K562 (cell line): ENCODE measurements around the gene KLHDC2. TPM values are rescaled to one million over a fixed set of nuclear protein-coding genes. Genes with fewer than 3 reads are reported as not detected.

Experiments
- EGR1 ChIP-seq: fragments of 450-650 bp; conservative IDR thresholded peaks from 2 replicates; pipeline ENCODE4 v1.6.1; 2017; ENCODE audit warnings: mild to moderate bottlenecking
- FOXP4 ChIP-seq: sonication (generic); formaldehyde crosslinking; IDR thresholded peaks from 2 replicates; pipeline ENCODE4 v1.8.0; 2022; ENCODE audit warnings: mild to moderate bottlenecking, missing genetic modification reagents, borderline replicate concordance
- GATAD2B ChIP-seq: fragments of 450-650 bp; IDR thresholded peaks from 2 replicates; pipeline ENCODE4 v1.6.1; 2017; ENCODE audit warnings: mild to moderate bottlenecking, borderline replicate concordance
- HCFC1 ChIP-seq: IDR thresholded peaks from 2 replicates; pipeline ENCODE4 v1.6.1; 2012; ENCODE audit warnings: low read depth, low read length, improper control_type of control experiment
- HDAC2 ChIP-seq: fragments of 450-650 bp; IDR thresholded peaks from 2 replicates; pipeline ENCODE4 v1.6.1; 2016; ENCODE audit warnings: mild to moderate bottlenecking
- HNRNPL ChIP-seq: fragments of 200-400 bp; formaldehyde crosslinking; IDR thresholded peaks from 2 replicates; pipeline ENCODE4 v1.6.1; 2017; ENCODE audit warnings: low read depth, mild to moderate bottlenecking, low read length
- JUND ChIP-seq, 2 experiments: IDR thresholded peaks; 2 replicates in 1 of 2; 3 replicates in 1 of 2; pipeline ENCODE4 v1.6.1; 2011; ENCODE audit warnings: borderline replicate concordance in 2 of 2, low read depth in 2 of 2, low read length in 2 of 2, improper control_type of control experiment in 1 of 2, missing biosample characterization in 1 of 2, missing genetic modification characterization in 1 of 2, missing genetic modification reagents in 1 of 2
- MEIS2 ChIP-seq: fragments of 450-650 bp; IDR thresholded peaks from 2 replicates; pipeline ENCODE4 v1.6.1; 2014; ENCODE audit warnings: mild to moderate bottlenecking; ENCODE audit not compliant: partially characterized antibody
- NR2F6 ChIP-seq: fragments of 450-650 bp; formaldehyde crosslinking; IDR thresholded peaks from 2 replicates; pipeline ENCODE4 v1.4.0; 2020; ENCODE audit warnings: mild to moderate bottlenecking
- PCBP2 ChIP-seq: fragments of 200-400 bp; formaldehyde crosslinking; IDR thresholded peaks from 2 replicates; pipeline ENCODE4 v1.6.1; 2018; ENCODE audit warnings: low read length, low read depth, mild to moderate bottlenecking, moderate library complexity; ENCODE audit not compliant: poor library complexity, severe bottlenecking
- PRPF4 ChIP-seq: fragments of 200-400 bp; formaldehyde crosslinking; IDR thresholded peaks from one replicate; pipeline ENCODE4 v1.6.1; 2017; ENCODE audit warnings: low read length, low read depth, mild to moderate bottlenecking; ENCODE audit not compliant: insufficient read depth, poor library complexity, severe bottlenecking
- PTBP1 ChIP-seq: fragments of 200-400 bp; formaldehyde crosslinking; IDR thresholded peaks from 2 replicates; pipeline ENCODE4 v1.6.1; 2017; ENCODE audit warnings: low read depth, low read length
- RBM17 ChIP-seq: fragments of 200-400 bp; formaldehyde crosslinking; IDR thresholded peaks from 2 replicates; pipeline ENCODE4 v1.6.1; 2017; ENCODE audit warnings: low read depth, mild to moderate bottlenecking, low read length, borderline replicate concordance
- SMARCC2 ChIP-seq: fragments of 450-650 bp; IDR thresholded peaks from 2 replicates; pipeline ENCODE4 v1.6.1; 2017; ENCODE audit warnings: antibody characterized with exemption, moderate library complexity, mild to moderate bottlenecking, low read depth
- SMARCE1 ChIP-seq: fragments of 450-650 bp; IDR thresholded peaks from 2 replicates; pipeline ENCODE4 v1.7.1; 2016; ENCODE audit warnings: mild to moderate bottlenecking
- ZBTB33 ChIP-seq: sonication (generic); formaldehyde crosslinking; IDR thresholded peaks from 2 replicates; pipeline ENCODE4 v1.8.1; 2023; ENCODE audit warnings: mild to moderate bottlenecking, missing genetic modification reagents
- ZNF134 ChIP-seq: fragments of 250-450 bp; sonication (Bioruptor Pico); conservative IDR thresholded peaks from 2 replicates; pipeline ENCODE4 v1.4.0; 2020
- ZNF184 ChIP-seq: sonication (generic); formaldehyde crosslinking; IDR thresholded peaks from 2 replicates; pipeline ENCODE4 v1.5.0; 2020; ENCODE audit warnings: missing genetic modification reagents
- ZNF212 ChIP-seq: fragments of 450-650 bp; formaldehyde crosslinking; IDR thresholded peaks from 2 replicates; pipeline ENCODE4 v1.4.0; 2020; ENCODE audit warnings: mild to moderate bottlenecking
- ZNF274 ChIP-seq: IDR thresholded peaks from 2 replicates; pipeline ENCODE4 v1.6.1; 2011; ENCODE audit warnings: low read depth, mild to moderate bottlenecking, low read length, moderate library complexity, borderline replicate concordance
- ZNF41 ChIP-seq: fragments of 250-450 bp; sonication (Bioruptor Pico); conservative IDR thresholded peaks from 2 replicates; pipeline ENCODE4 v1.4.0; 2020; ENCODE audit warnings: mild to moderate bottlenecking
- ZNF551 ChIP-seq: fragments of 250-450 bp; sonication (Bioruptor Pico); IDR thresholded peaks from 2 replicates; pipeline ENCODE4 v1.5.0; 2021; ENCODE audit warnings: mild to moderate bottlenecking, moderate library complexity
- ZNF639 ChIP-seq, 2 experiments: fragments of 200-800 bp in 1 of 2; sonication (Bioruptor generic) in 1 of 2; sonication (generic) in 1 of 2; formaldehyde crosslinking in 1 of 2; IDR thresholded peaks in 1 of 2; conservative IDR thresholded peaks in 1 of 2; 2 replicates each; pipeline versions ENCODE4 v1.5.0 to v1.6.1; 2016 to 2020; ENCODE audit warnings: missing compliant biosample characterization in 1 of 2, missing genetic modification characterization in 1 of 2, missing genetic modification reagents in 1 of 2
- polyA plus RNA-seq, 8 experiments: library from polyadenylated mRNA; depleted of rRNA in 4 of 8; stranded (reverse) in 5 of 8; unstranded in 3 of 8; fragments of >200 nt; fragmentation: Nextera tagmentation in 2 of 8; fragmentation: Illumina TruSeq in 1 of 8; extraction: Ambion mirVana in 2 of 8; extraction: Trizol in 1 of 8; gene quantifications; 2 replicates each; pipeline versions ENCODE4 v1.2.1 to v1.2.3, GENCODE V29; 2011 to 2014; ENCODE audit warnings: inconsistent platforms in 1 of 8, missing spikeins in 1 of 8
- total RNA-seq, 7 experiments: library from RNA; depleted of rRNA in 6 of 7; stranded (reverse); fragments of >200 nt in 6 of 7; fragmentation: Illumina TruSeq in 2 of 7; extraction: Trizol in 2 of 7; gene quantifications; 2 replicates each; pipeline versions ENCODE4 v1.2.1 to v1.2.3, GENCODE V29; 2011 to 2021; ENCODE audit warnings: low replicate concordance in 1 of 7

KLHDC2 gene
- total and polyA plus RNA-seq, 9 of the 15 experiments (the other 6 are each of a cell fraction or from before 2014, with no cell fraction given) = 6.3 to 41.7 (median 20.0) TPM

- TF ChIP-seq ZBTB33 (CRISPR knock-in tag) = no peak
- no peak; the same call in 1 of the 2 replicates for TF ChIP-seq EGR1
- TF ChIP-seq PTBP1 = no peak
- TF ChIP-seq JUND (IDR thresholded peaks at IDR 0.05; ENCODE audit: borderline replicate concordance, low read depth, low read length) = 0 out of 2 replicates have a peak, but pooled peaks have one; percentile 9
- no peak for TF ChIP-seq JUND (tag; IDR thresholded peaks at IDR 0.05; ENCODE audit: borderline replicate concordance, low read depth, low read length)
- TF ChIP-seq ZNF41 = no peak
- TF ChIP-seq ZNF212 (CRISPR knock-in tag) = no peak
- no peak for TF ChIP-seq SMARCE1
- no peak for TF ChIP-seq NR2F6 (CRISPR knock-in tag)
- TF ChIP-seq ZNF134 (CRISPR knock-in tag) = no peak
- TF ChIP-seq HDAC2 = no peak; the same call in 1 of the 2 replicates
- TF ChIP-seq FOXP4 (CRISPR knock-in tag) = no peak
- TF ChIP-seq ZNF274 = no peak
- no peak for TF ChIP-seq MEIS2
- TF ChIP-seq ZNF551 = no peak
- peak; percentile 85 for TF ChIP-seq GATAD2B
- TF ChIP-seq PRPF4 = no peak
- TF ChIP-seq HCFC1 = peak; percentile 73
- TF ChIP-seq PCBP2 = no peak
- no peak for TF ChIP-seq HNRNPL
- no peak for TF ChIP-seq ZNF184 (CRISPR knock-in tag)
- peak in 1 of 2 experiments; percentile 57; a peak in 1 of 4 replicates for TF ChIP-seq ZNF639 (CRISPR knock-in tag; conservative IDR thresholded peaks at IDR 0.05 in 1 of 2, IDR thresholded peaks at IDR 0.05 in 1 of 2)
- TF ChIP-seq SMARCC2 = no peak
- no peak for TF ChIP-seq RBM17
Measured at GRCh38 chr14:49767571-49768300, at the start of gene KLHDC2 (continued).
